H1 (cell line): ENCODE results near the gene ZNF611. TPM values are rescaled to one million over a fixed set of nuclear protein-coding genes. Genes with fewer than 3 reads are reported as not detected.
A peak's percentile ranks its signal among the peaks of the same experiment; 100 is the strongest.

Source experiments
- CTCF ChIA-PET: fragments of 300-600 bp; sonication (Branson Sonifier 250); formaldehyde crosslinking; loops from one replicate; lab custom pipeline; 2021; ENCODE audit not compliant: partially characterized antibody; lab: Charles Lee
- POLR2A ChIA-PET: fragments of 300-600 bp; sonication (Branson Sonifier 250); formaldehyde crosslinking; loops from one replicate; lab custom pipeline; 2021; ENCODE audit warnings: inconsistent platforms; ENCODE audit not compliant: partially characterized antibody; lab: Charles Lee
- DNase-seq, 2 experiments: peaks; one replicate each; pipeline versions ENCODE4 v3.0.0 to v3.0.0-alpha.2; 2010 to 2022; ENCODE audit warnings: low spot score in 2 of 2, low read depth in 1 of 2, mixed read lengths in 1 of 2
- FAIRE-seq: peaks from 2 replicates; lab custom pipeline; 2011; peaks lifted over from hg19 to GRCh38; lab: Jason Lieb, UNC
- H2AFZ ChIP-seq: 2 replicates; pipeline ENCODE4 v1.8.1; 2012; ENCODE audit warnings: low read length, inconsistent platforms
- H2AK5ac ChIP-seq: 2 replicates; pipeline ENCODE4 v1.6.1; 2013; ENCODE audit warnings: low read depth, low read length
- H2BK120ac ChIP-seq: replicated peaks from 2 replicates; pipeline ENCODE3; 2013; ENCODE audit warnings: low read depth, low read length, inconsistent platforms
- H2BK12ac ChIP-seq: 2 replicates; pipeline ENCODE4 v1.6.1; 2013; ENCODE audit warnings: low read depth, low read length
- H2BK15ac ChIP-seq: 2 replicates; pipeline ENCODE4 v1.6.1; 2013; ENCODE audit warnings: low read length
- H2BK20ac ChIP-seq: 2 replicates; pipeline ENCODE4 v1.6.1; 2013; ENCODE audit warnings: low read length
- H2BK5ac ChIP-seq: 2 replicates; pipeline ENCODE4 v1.6.1; 2013; ENCODE audit warnings: low read depth, low read length
- H3K14ac ChIP-seq: 2 replicates; pipeline ENCODE4 v1.6.1; 2013; ENCODE audit warnings: inconsistent platforms; ENCODE audit not compliant: insufficient read length
- H3K18ac ChIP-seq: 2 replicates; pipeline ENCODE4 v1.6.1; 2013; ENCODE audit warnings: low read length; ENCODE audit errors: extremely low read depth
- H3K23ac ChIP-seq: 2 replicates; pipeline ENCODE4 v1.6.1; 2013; ENCODE audit warnings: inconsistent platforms; ENCODE audit not compliant: insufficient read length
- H3K23me2 ChIP-seq: 2 replicates; pipeline ENCODE4 v1.6.1; 2013; ENCODE audit warnings: low read depth, low read length
- H3K27ac ChIP-seq: 2 replicates; pipeline ENCODE4 v1.6.1; 2011; ENCODE audit warnings: low read depth, low read length, inconsistent platforms
- H3K27me3 ChIP-seq, 4 experiments: replicated peaks in 1 of 4; 1 replicate in 1 of 4; 2 replicates in 3 of 4; pipeline versions ENCODE4 v1.6.1 to v1.8.1; 2011 to 2013; ENCODE audit warnings: low read length in 3 of 4, mild to moderate bottlenecking in 3 of 4, inconsistent platforms in 2 of 4, mixed read lengths in 2 of 4, moderate library complexity in 1 of 4; ENCODE audit not compliant: control insufficient read depth in 3 of 4, insufficient read depth in 3 of 4; ENCODE audit errors: extremely low read depth in 1 of 4
- H3K36me3 ChIP-seq, 4 experiments: 2 replicates each; pipeline versions ENCODE4 v1.6.1 to v1.8.1; 2011 to 2013; ENCODE audit warnings: mild to moderate bottlenecking in 4 of 4, low read length in 3 of 4, moderate library complexity in 2 of 4, control low read depth in 1 of 4, inconsistent platforms in 1 of 4; ENCODE audit not compliant: insufficient read depth in 4 of 4, control insufficient read depth in 2 of 4
- H3K4ac ChIP-seq: replicated peaks from 2 replicates; pipeline ENCODE3; 2013; ENCODE audit warnings: low read length, low read depth, mixed read lengths, inconsistent platforms; ENCODE audit not compliant: insufficient read length
- H3K4me1 ChIP-seq, 4 experiments: replicated peaks in 1 of 4; 1 replicate in 1 of 4; 2 replicates in 3 of 4; pipeline versions ENCODE4 v1.6.1 to v1.8.1; 2011 to 2013; ENCODE audit warnings: low read length in 3 of 4, inconsistent platforms in 2 of 4, mixed read lengths in 1 of 4; ENCODE audit not compliant: insufficient read depth in 4 of 4, control insufficient read depth in 3 of 4
- H3K4me2 ChIP-seq, 2 experiments: 2 replicates each; pipeline versions ENCODE4 v1.6.1 to v1.8.1; 2011 to 2013; ENCODE audit warnings: low read depth in 2 of 2, low read length in 2 of 2, control low read depth in 1 of 2, inconsistent platforms in 1 of 2, mild to moderate bottlenecking in 1 of 2; ENCODE audit not compliant: insufficient read depth in 1 of 2
- H3K4me3 ChIP-seq, 4 experiments: fragments of 200-600, 300-600 bp in 1 of 4; sonication (generic), shearing (Covaris generic), sonication (Bioruptor Twin) in 1 of 4; 2 replicates each; pipeline versions ENCODE4 v1.5.1 to v1.8.1; 2011 to 2016; ENCODE audit warnings: low read length in 4 of 4, low read depth in 3 of 4, control low read depth in 2 of 4, inconsistent platforms in 2 of 4, mild to moderate bottlenecking in 2 of 4, mixed read lengths in 1 of 4, moderate library complexity in 1 of 4; ENCODE audit not compliant: insufficient read depth in 2 of 4; ENCODE audit errors: extremely low read depth in 1 of 4
- H3K56ac ChIP-seq: replicated peaks from 2 replicates; pipeline ENCODE3; 2013; ENCODE audit warnings: low read depth, mild to moderate bottlenecking, mixed read lengths, low read length, inconsistent platforms; ENCODE audit not compliant: insufficient read length
- H3K79me1 ChIP-seq: 2 replicates; pipeline ENCODE4 v1.6.1; 2013; ENCODE audit warnings: low read depth, low read length, control low read depth
- H3K79me2 ChIP-seq, 2 experiments: 2 replicates each; pipeline versions ENCODE4 v1.6.1 to v1.8.1; 2012 to 2013; ENCODE audit warnings: low read length in 2 of 2, mild to moderate bottlenecking in 2 of 2, inconsistent platforms in 1 of 2; ENCODE audit not compliant: insufficient read depth in 2 of 2, control insufficient read depth in 1 of 2
- H3K9ac ChIP-seq, 4 experiments: replicated peaks in 1 of 4; 1 replicate in 1 of 4; 2 replicates in 3 of 4; pipeline versions ENCODE4 v1.6.1 to v1.8.1; 2011 to 2013; ENCODE audit warnings: low read depth in 3 of 4, low read length in 3 of 4, control low read depth in 2 of 4, mild to moderate bottlenecking in 2 of 4, moderate library complexity in 2 of 4, inconsistent platforms in 1 of 4; ENCODE audit errors: extremely low read depth in 1 of 4
- H3K9me3 ChIP-seq, 2 experiments: 2 replicates each; pipeline versions ENCODE4 v1.6.1 to v1.8.1; 2012 to 2013; ENCODE audit warnings: mild to moderate bottlenecking in 2 of 2, moderate library complexity in 2 of 2, control low read depth in 1 of 2, inconsistent platforms in 1 of 2, low read depth in 1 of 2, low read length in 1 of 2, mixed read lengths in 1 of 2; ENCODE audit not compliant: insufficient read depth in 2 of 2
- H4K20me1 ChIP-seq, 2 experiments: replicated peaks in 1 of 2; 2 replicates each; pipeline versions ENCODE3 to v1.8.1; 2011 to 2013; ENCODE audit warnings: inconsistent platforms in 2 of 2, low read length in 2 of 2, mild to moderate bottlenecking in 1 of 2; ENCODE audit not compliant: insufficient read depth in 2 of 2, control insufficient read depth in 1 of 2
- H4K5ac ChIP-seq: 2 replicates; pipeline ENCODE4 v1.6.1; 2013; ENCODE audit warnings: low read length, low read depth, mixed read lengths, inconsistent platforms; ENCODE audit not compliant: insufficient read length
- H4K8ac ChIP-seq: 2 replicates; pipeline ENCODE4 v1.8.0; 2013; ENCODE audit warnings: mild to moderate bottlenecking, moderate library complexity, low read length, inconsistent platforms; ENCODE audit not compliant: insufficient read depth; ENCODE audit errors: extremely low read depth
- H4K91ac ChIP-seq: replicated peaks from 2 replicates; pipeline ENCODE3; 2013; ENCODE audit warnings: low read length, mixed read lengths, inconsistent platforms; ENCODE audit not compliant: insufficient read length
- CEBPB ChIP-seq: IDR thresholded peaks from 2 replicates; pipeline ENCODE4 v1.6.1; 2012; ENCODE audit warnings: low read depth, low read length
- CHD1 ChIP-seq: IDR thresholded peaks from 2 replicates; pipeline ENCODE4 v1.6.1; 2012; ENCODE audit warnings: low read depth, low read length, improper control_type of control experiment
- CHD2 ChIP-seq: IDR thresholded peaks from 2 replicates; pipeline ENCODE4 v1.6.1; 2012; ENCODE audit warnings: low read length, improper control_type of control experiment
- EGR1 ChIP-seq: IDR thresholded peaks from 2 replicates; pipeline ENCODE4 v1.6.1; 2011; ENCODE audit warnings: low read depth, low read length, borderline replicate concordance
- EP300 ChIP-seq, 2 experiments: IDR thresholded peaks; 1 replicate in 1 of 2; 2 replicates in 1 of 2; pipeline ENCODE4 v1.6.1; 2011 to 2012; ENCODE audit warnings: low read depth in 2 of 2, low read length in 2 of 2, mild to moderate bottlenecking in 2 of 2, borderline replicate concordance in 1 of 2, inconsistent platforms in 1 of 2, moderate library complexity in 1 of 2
- JUN ChIP-seq: IDR thresholded peaks from 2 replicates; pipeline ENCODE4 v1.6.1; 2011; ENCODE audit warnings: low read depth, mild to moderate bottlenecking, improper control_type of control experiment, low read length
- KDM1A ChIP-seq: fragments of 200-600, 300-600 bp; sonication (generic); IDR thresholded peaks from 2 replicates; pipeline ENCODE4 v1.7.1; 2016; ENCODE audit warnings: mild to moderate bottlenecking, low read length, borderline replicate concordance
- KDM5A ChIP-seq: fragments of 200-600 bp; IDR thresholded peaks from 2 replicates; pipeline ENCODE4 v1.7.1; 2012; ENCODE audit warnings: mild to moderate bottlenecking, low read length, inconsistent platforms, mixed read lengths
- MAX ChIP-seq: IDR thresholded peaks from 2 replicates; pipeline ENCODE4 v1.6.1; 2012; ENCODE audit warnings: inconsistent platforms
- NANOG ChIP-seq: IDR thresholded peaks from 2 replicates; pipeline ENCODE4 v1.6.1; 2011; ENCODE audit warnings: low read length, low read depth, mild to moderate bottlenecking, inconsistent platforms; ENCODE audit not compliant: insufficient read depth, poor library complexity, severe bottlenecking
- RAD21 ChIP-seq, 2 experiments: IDR thresholded peaks in 1 of 2; conservative IDR thresholded peaks in 1 of 2; 2 replicates each; pipeline ENCODE4 v1.6.1; 2011; ENCODE audit warnings: low read depth in 2 of 2, low read length in 2 of 2, improper control_type of control experiment in 1 of 2, inconsistent platforms in 1 of 2, mild to moderate bottlenecking in 1 of 2, moderate library complexity in 1 of 2
- RBBP5 ChIP-seq: IDR thresholded peaks from 2 replicates; pipeline ENCODE4 v1.7.1; 2012; ENCODE audit warnings: low read depth, mild to moderate bottlenecking, inconsistent platforms, low read length, moderate library complexity, borderline replicate concordance
- SIRT6 ChIP-seq: IDR thresholded peaks from one replicate; pipeline ENCODE4 v1.7.1; 2012; ENCODE audit warnings: low read length, inconsistent platforms
- TBP ChIP-seq: IDR thresholded peaks from 2 replicates; pipeline ENCODE4 v1.6.1; 2011; ENCODE audit warnings: low read depth, low read length, improper control_type of control experiment
- WGBS, 2 experiments: shearing (Covaris generic) in 1 of 2; methylation state at CpG; one replicate each; pipeline versions ENCODE4 v1.1.6 to v1.1.7; 2013 to 2015; ENCODE audit warnings: low lambda C conversion rate in 2 of 2, mixed read lengths in 2 of 2, inconsistent platforms in 1 of 2, low coverage in 1 of 2, missing lambda C conversion rate in 1 of 2; ENCODE audit not compliant: insufficient replicate concordance in 2 of 2, insufficient coverage in 1 of 2, insufficient read length in 1 of 2; ENCODE audit errors: extremely low coverage in 1 of 2, missing lambda C conversion rate in 1 of 2; 5-methylcytosine and 5-hydroxymethylcytosine counted together
- polyA plus RNA-seq, 7 experiments: library from polyadenylated mRNA; depleted of rRNA in 3 of 7; stranded (reverse) in 5 of 7; unstranded in 2 of 7; fragments of >200 nt in 5 of 7; fragments of 200-250 nt in 2 of 7; gene quantifications; 1 replicate in 5 of 7; 2 replicates in 1 of 7; 4 replicates in 1 of 7; pipeline versions ENCODE4 v1.2.1 to v1.2.3, GENCODE V29; 2011 to 2013; ENCODE audit warnings: missing spikeins in 2 of 7, mixed read lengths in 2 of 7
- total RNA-seq: library from RNA; stranded (reverse); fragmentation: NEBNext Ultra II Directional; extraction: Animal tissue kit (Norgen Biotek cat#: 25700); gene quantifications from 2 replicates; pipeline ENCODE4 v1.2.1, GENCODE V29; 2021

ZNF611 gene
- total and polyA plus RNA-seq, 2 of the 8 experiments (the other 6 are each of a cell fraction or from before 2014, with no cell fraction given): 1.9 to 19.0 TPM

GRCh38 chr19:52665027-52665426 lies 69.8 kb downstream of the ZNF611 start:
- DNase-seq: no peak
- H3K18ac ChIP-seq: no peak overlapping the region
- H3K4me3 ChIP-seq: no peak overlapping the region

More at GRCh38 chr19:52665027-52665426, 69.8 kb downstream of the ZNF611 start:
- no peak overlapping the region for H4K5ac ChIP-seq
- no peak overlapping the region for H3K4me2 ChIP-seq
- H3K56ac ChIP-seq: no peak overlapping the region
- H3K79me2 ChIP-seq: no peaks in the 10 kb centered on the region
- no peak overlapping the region for H2BK20ac ChIP-seq
- H2BK15ac ChIP-seq: peak overlapping the region; percentile 11; the same call in 1 of the 2 replicates
- no peaks in the 10 kb centered on the region; the same call in 1 of the 2 replicates for H3K23me2 ChIP-seq
- no peak overlapping the region for H3K4ac ChIP-seq
- 90% methylated on average over 4 of the region's 4 CpGs; no CpG with 5 or more reads in 1 of the 2 experiments for WGBS, 2 experiments
- no peak overlapping the region for H2AFZ ChIP-seq
- H2BK120ac ChIP-seq: no peak overlapping the region
- H3K23ac ChIP-seq: no peak overlapping the region
- TF ChIP-seq SIRT6 (no peak), KDM1A (no peak), TBP (no peak), NANOG (no peak), RAD21 (IDR thresholded peaks at IDR 0.05 in 1 of 2, conservative IDR thresholded peaks at IDR 0.05 in 1 of 2; ENCODE audit: low read depth in 2 of 2, low read length in 2 of 2) (no peak), KDM5A (no peak), CHD1 (no peak), EP300 (IDR thresholded peaks at IDR 0.05; ENCODE audit: borderline replicate concordance in 1 of 2, low read depth in 2 of 2, low read length in 2 of 2) (no peak), CEBPB (no peak), JUN (no peak), MAX (no peak), CHD2 (no peak), RBBP5 (no peak), EGR1 (no peak)
- H4K20me1 ChIP-seq: peaks cover 0 to 2% of the 10 kb centered on the region in 2 experiments
- no peak overlapping the region for H2BK5ac ChIP-seq
- H3K4me1 ChIP-seq: peaks cover 0 to 12% (median 5%) of the 10 kb centered on the region in 4 experiments; a peak in 4 of 7 replicates
- no peaks in the 10 kb centered on the region for H3K9me3 ChIP-seq
- no peak overlapping the region for H3K14ac ChIP-seq
- no peak overlapping the region for H4K91ac ChIP-seq
- H3K36me3 ChIP-seq: no peaks in the 10 kb centered on the region
- ChIA-PET POLR2A (interaction anchor here (0.5 kb wide), 1 partner anchor 45 kb away, joined by 3 read pairs; no protein-coding TSS in a partner anchor), CTCF (no interaction called here)
- H3K9ac ChIP-seq: no peak overlapping the region
- H3K79me1 ChIP-seq: no peaks in the 10 kb centered on the region
- H4K8ac ChIP-seq: no peak overlapping the region
- no peak overlapping the region for H2BK12ac ChIP-seq
- no peak overlapping the region for H2AK5ac ChIP-seq
- no peak for FAIRE-seq
- H3K27me3 ChIP-seq: no peaks in the 10 kb centered on the region
- H3K27ac ChIP-seq: no peak overlapping the region
